Immature natural killer cell (primary cell): Measurements from ENCODE around the gene CERS1. TPM values are rescaled to one million over a fixed set of nuclear protein-coding genes. Genes with fewer than 3 reads are reported as not detected.

Experiments
- DNase-seq, 3 donors: peaks; one replicate each; pipeline ENCODE4 v3.0.0; 2022; ENCODE audit warnings: mixed read lengths in 1 of 3
- H3K27ac Mint-ChIP-seq, 6 donors: one replicate each; pipeline ENCODE4 v1.8.0; 2020; ENCODE audit warnings: mixed read lengths in 6 of 6, mild to moderate bottlenecking in 5 of 6, inconsistent platforms in 4 of 6, moderate library complexity in 3 of 6
- H3K27me3 Mint-ChIP-seq, 3 donors: one replicate each; pipeline ENCODE4 v1.8.0; 2020 to 2021; ENCODE audit warnings: low read depth in 3 of 3, mild to moderate bottlenecking in 3 of 3, mixed read lengths in 3 of 3, moderate library complexity in 3 of 3, inconsistent platforms in 1 of 3
- H3K36me3 Mint-ChIP-seq, 3 donors: one replicate each; pipeline ENCODE4 v1.8.0; 2020; ENCODE audit warnings: mixed read lengths in 3 of 3, inconsistent platforms in 2 of 3, mild to moderate bottlenecking in 2 of 3
- H3K4me1 Mint-ChIP-seq, 2 donors: one replicate each; pipeline ENCODE4 v1.8.0; 2020; ENCODE audit warnings: inconsistent platforms in 2 of 2, mild to moderate bottlenecking in 2 of 2, mixed read lengths in 2 of 2, moderate library complexity in 1 of 2
- H3K4me3 Mint-ChIP-seq, 5 donors: one replicate each; pipeline ENCODE4 v1.8.0; 2020; ENCODE audit warnings: mild to moderate bottlenecking in 5 of 5, mixed read lengths in 5 of 5, inconsistent platforms in 3 of 5, moderate library complexity in 3 of 5
- H3K9me3 Mint-ChIP-seq, 6 donors: one replicate each; pipeline ENCODE4 v1.8.0; 2020; ENCODE audit warnings: mild to moderate bottlenecking in 6 of 6, mixed read lengths in 6 of 6, inconsistent platforms in 4 of 6, moderate library complexity in 3 of 6
- polyA plus RNA-seq, 3 donors: library from polyadenylated mRNA; unstranded; fragments of 300-500 nt; fragmentation: Illumina TruSeq; gene quantifications; one replicate each; pipeline ENCODE4 v1.2.3, GENCODE V29; 2021

The CERS1 gene
- polyA plus RNA-seq, 3 donors from 2014 or later, result not detected

GRCh38 chr19:18856385-18857126, 39.4 kb downstream of the CERS1 start:
- Mint-ChIP-seq H3K4me1 (peaks cover 11% of the 10 kb centered on the region in 2 donors), H3K27ac (no peak overlapping the region), H3K4me3 (no peak overlapping the region), H3K36me3 (peaks cover 4 to 37% (median 6%) of the 10 kb centered on the region in 3 donors), H3K9me3 (no peaks in the 10 kb centered on the region), H3K27me3 (peaks cover 2 to 9% (median 2%) of the 10 kb centered on the region in 3 donors)
- DNase-seq, result no peak

DNA sequence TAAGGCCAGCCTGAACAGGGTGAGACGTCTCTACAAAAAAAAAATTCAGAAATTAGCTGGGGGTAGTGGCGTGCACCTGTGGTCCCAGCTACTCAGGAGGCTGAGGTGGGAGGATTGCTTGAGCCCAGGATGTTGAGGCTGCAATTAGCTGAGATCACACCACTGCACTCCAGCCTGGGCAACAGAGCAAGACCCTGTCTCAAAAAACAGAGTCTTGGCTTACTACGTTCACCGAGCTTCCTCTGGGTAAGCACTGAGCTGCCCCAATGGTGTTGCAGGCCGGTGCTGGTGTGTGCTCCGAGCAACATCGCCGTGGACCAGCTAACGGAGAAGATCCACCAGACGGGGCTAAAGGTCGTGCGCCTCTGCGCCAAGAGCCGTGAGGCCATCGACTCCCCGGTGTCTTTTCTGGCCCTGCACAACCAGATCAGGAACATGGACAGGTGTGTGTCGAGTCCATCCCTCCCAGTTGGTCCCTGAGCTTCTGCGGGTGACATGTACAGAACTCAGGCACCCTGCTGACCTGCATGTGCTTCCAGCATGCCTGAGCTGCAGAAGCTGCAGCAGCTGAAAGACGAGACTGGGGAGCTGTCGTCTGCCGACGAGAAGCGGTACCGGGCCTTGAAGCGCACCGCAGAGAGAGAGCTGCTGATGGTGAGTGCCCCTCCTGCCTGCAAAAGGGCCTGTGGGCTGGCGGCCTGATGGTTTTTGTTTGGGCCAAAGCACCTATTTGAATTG, 40.1 kb downstream of the CERS1 start:
- Mint-ChIP-seq H3K36me3 (peaks cover 4 to 31% (median 8%) of the 10 kb centered on the region in 3 donors), H3K27ac (no peak overlapping the region), H3K4me3 (no peak overlapping the region), H3K4me1 (peaks cover 4 to 7% of the 10 kb centered on the region in 2 donors), H3K9me3 (no peaks in the 10 kb centered on the region), H3K27me3 (peaks cover 0 to 9% (median 4%) of the 10 kb centered on the region in 3 donors)
- no peak for DNase-seq

- Mint-ChIP-seq H3K27me3 (peaks cover 0 to 7% (median 4%) of the 10 kb centered on the region in 3 donors), H3K9me3 (no peaks in the 10 kb centered on the region), H3K27ac (no peak overlapping the region), H3K4me1 (peaks cover 5 to 8% of the 10 kb centered on the region in 2 donors), H3K4me3 (no peak overlapping the region), H3K36me3 (peaks cover 4 to 27% (median 8%) of the 10 kb centered on the region in 3 donors)
- DNase-seq, result no peak
These were observed 41.0 kb downstream of the CERS1 start for GRCh38 chr19:18854982-18855381.

GRCh38 chr19:18853755-18854427, 42.1 kb downstream of the CERS1 start:
- Mint-ChIP-seq H3K4me3 (no peak overlapping the region), H3K27ac (no peak overlapping the region), H3K36me3 (peaks cover 4 to 27% (median 8%) of the 10 kb centered on the region in 3 donors), H3K9me3 (no peaks in the 10 kb centered on the region), H3K27me3 (peaks cover 2 to 7% (median 4%) of the 10 kb centered on the region in 3 donors), H3K4me1 (peaks cover 16 to 17% of the 10 kb centered on the region in 2 donors)
- no peak for DNase-seq

GRCh38 chr19:18852648-18853047, 43.3 kb downstream of the CERS1 start:
- Mint-ChIP-seq H3K4me1 (peaks cover 25 to 29% of the 10 kb centered on the region in 2 donors), H3K27ac (no peak overlapping the region), H3K36me3 (peaks cover 4 to 20% (median 8%) of the 10 kb centered on the region in 3 donors), H3K27me3 (peaks cover 2 to 7% (median 4%) of the 10 kb centered on the region in 3 donors), H3K4me3 (no peak overlapping the region), H3K9me3 (no peaks in the 10 kb centered on the region)
- DNase-seq, result no peak

- H3K9me3 Mint-ChIP-seq, result no peaks in the 10 kb centered on the region
- peaks cover 2 to 7% (median 4%) of the 10 kb centered on the region in 3 donors for H3K27me3 Mint-ChIP-seq
- H3K36me3 Mint-ChIP-seq, result peaks cover 4 to 19% (median 8%) of the 10 kb centered on the region in 3 donors
- no peak for DNase-seq
- no peak overlapping the region for H3K27ac Mint-ChIP-seq
- no peak overlapping the region for H3K4me3 Mint-ChIP-seq
- H3K4me1 Mint-ChIP-seq, result peaks cover 31 to 37% of the 10 kb centered on the region in 2 donors
These were observed 44.2 kb downstream of the CERS1 start for GRCh38 chr19:18851673-18852325.

DNA sequence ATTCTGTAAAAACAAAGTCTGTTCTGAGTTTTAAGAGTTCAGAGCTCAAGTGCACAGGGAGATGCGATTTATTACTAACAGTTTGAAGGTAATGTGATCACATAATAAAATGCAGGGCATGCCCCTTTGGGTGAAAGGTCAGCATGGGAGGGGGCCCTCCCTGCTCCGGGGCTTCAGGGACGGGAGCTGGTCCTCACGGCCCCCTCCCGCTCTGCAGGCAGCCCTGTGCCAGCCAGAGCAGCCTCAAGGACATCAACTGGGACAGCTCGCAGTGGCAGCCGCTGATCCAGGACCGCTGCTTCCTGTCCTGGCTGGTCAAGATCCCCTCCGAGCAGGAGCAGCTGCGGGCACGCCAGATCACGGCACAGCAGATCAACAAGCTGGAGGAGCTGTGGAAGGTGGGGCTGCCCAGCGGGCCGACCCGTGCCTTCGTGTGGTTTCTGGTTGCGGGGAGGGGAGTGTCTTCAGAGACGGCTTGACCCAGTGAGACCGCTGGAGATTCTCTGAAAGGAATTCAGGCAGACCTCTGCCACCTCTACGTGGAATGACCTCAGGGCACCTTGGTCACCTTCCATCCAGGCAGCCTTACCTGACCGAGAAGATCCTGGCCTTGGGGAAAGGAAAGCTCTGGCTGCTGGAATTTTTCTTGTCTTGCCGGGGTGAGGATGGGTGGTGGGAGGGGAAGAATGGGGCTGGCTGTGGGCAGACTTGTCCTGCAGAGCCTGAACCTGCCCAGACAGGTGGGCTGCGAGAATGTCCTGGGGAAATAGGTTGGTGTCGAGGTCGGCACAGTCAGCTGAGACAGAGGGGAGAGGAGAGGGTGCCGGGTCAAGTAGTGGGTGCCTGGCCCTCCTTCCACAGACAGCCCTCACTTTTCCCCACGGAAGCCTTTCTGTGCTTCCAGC, 45.2 kb downstream of the CERS1 start:
- Mint-ChIP-seq H3K4me1 (peaks cover 40 to 48% of the 10 kb centered on the region in 2 donors), H3K4me3 (no peak overlapping the region), H3K9me3 (no peaks in the 10 kb centered on the region), H3K27ac (peak overlapping the region in 3 of 6 donors; percentile 16 to 55 (median 49)), H3K36me3 (peaks cover 0 to 12% (median 8%) of the 10 kb centered on the region in 3 donors), H3K27me3 (peaks cover 2 to 4% (median 4%) of the 10 kb centered on the region in 3 donors)
- DNase-seq, result no peak

- H3K27ac Mint-ChIP-seq, result peak overlapping the region in 4 of 6 donors; percentile 55 to 70 (median 62)
- H3K27me3 Mint-ChIP-seq, result peaks cover 4 to 6% (median 4%) of the 10 kb centered on the region in 3 donors
- H3K36me3 Mint-ChIP-seq, result peaks cover 0 to 8% (median 5%) of the 10 kb centered on the region in 3 donors
- H3K4me3 Mint-ChIP-seq, result peak overlapping the region in 1 of 5 donors; percentile 25
- DNase-seq, result no peak
- no peaks in the 10 kb centered on the region for H3K9me3 Mint-ChIP-seq
- H3K4me1 Mint-ChIP-seq, result peaks cover 48 to 56% of the 10 kb centered on the region in 2 donors
These were observed 46.0 kb downstream of the CERS1 start for GRCh38 chr19:18849838-18850400.

DNA sequence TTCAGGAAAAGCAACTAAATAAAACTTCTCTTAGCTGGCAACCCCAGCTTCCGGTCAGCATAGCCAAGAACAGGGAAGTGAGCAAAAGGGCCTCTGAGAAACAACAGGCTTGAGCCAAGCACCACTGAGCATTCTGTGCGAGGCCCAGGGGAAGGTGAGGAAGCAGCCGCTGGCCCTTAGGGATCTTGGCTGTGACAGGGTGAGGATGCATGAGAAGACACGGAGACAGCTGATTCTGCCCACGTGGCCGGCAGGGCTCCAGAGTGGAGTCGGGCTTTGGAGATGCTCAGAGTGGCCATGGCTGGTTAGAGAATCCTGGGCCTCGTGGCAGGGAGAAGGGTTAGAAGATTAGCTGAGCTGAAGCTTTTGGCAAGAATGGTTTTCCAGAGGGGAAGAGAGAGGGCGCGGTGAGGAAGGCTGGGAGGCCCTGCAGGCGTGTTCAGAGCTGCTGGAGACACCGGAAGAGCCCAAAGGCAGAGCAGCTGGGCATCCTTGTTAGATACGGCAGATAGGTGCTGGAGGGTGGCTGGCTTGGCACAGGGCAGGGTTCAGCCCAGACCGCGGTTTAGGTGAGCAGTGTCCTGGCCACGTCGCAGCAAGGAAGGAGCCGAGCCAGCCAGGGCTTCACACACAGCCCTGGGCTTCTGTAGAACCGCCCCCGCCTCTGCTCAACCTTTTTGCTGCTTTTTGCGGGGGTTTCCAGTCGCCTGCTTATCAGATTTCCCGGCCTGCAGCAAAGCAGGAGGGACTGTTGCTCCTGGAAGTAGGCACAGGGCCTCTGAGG, 46.9 kb downstream of the CERS1 start:
- Mint-ChIP-seq H3K36me3 (peaks cover 0 to 8% (median 5%) of the 10 kb centered on the region in 3 donors), H3K9me3 (no peaks in the 10 kb centered on the region), H3K4me1 (peaks cover 55 to 65% of the 10 kb centered on the region in 2 donors), H3K4me3 (peak overlapping the region in 1 of 5 donors; percentile 51), H3K27ac (peak overlapping the region in 4 of 6 donors; percentile 53 to 79 (median 72)), H3K27me3 (peaks cover 4 to 6% (median 4%) of the 10 kb centered on the region in 3 donors)
- no peak for DNase-seq

- H3K36me3 Mint-ChIP-seq, result peaks cover 0 to 5% (median under 1%) of the 10 kb centered on the region in 3 donors
- no peak for DNase-seq
- H3K4me3 Mint-ChIP-seq, result no peak overlapping the region
- H3K9me3 Mint-ChIP-seq, result no peaks in the 10 kb centered on the region
- H3K27ac Mint-ChIP-seq, result peak overlapping the region in 4 of 6 donors; percentile 11 to 61 (median 38)
- peaks cover 4 to 13% (median 7%) of the 10 kb centered on the region in 3 donors for H3K27me3 Mint-ChIP-seq
- peaks cover 66 to 77% of the 10 kb centered on the region in 2 donors for H3K4me1 Mint-ChIP-seq
These were observed 48.2 kb downstream of the CERS1 start for GRCh38 chr19:18847549-18848463.
